Liver (tissue), 9 donors: ENCODE measurements around the gene LYZL6. TPM values are rescaled to one million over a fixed set of nuclear protein-coding genes. Genes with fewer than 3 reads are reported as not detected.

Experiments used
- DNase-seq: peaks from one replicate; pipeline ENCODE4 v3.0.0-alpha.2; 2017; ENCODE audit warnings: low spot score
- H3K27ac ChIP-seq, 2 donors: one replicate each; pipeline ENCODE4 v1.7.0; 2013; ENCODE audit warnings: inconsistent platforms in 2 of 2, low read length in 2 of 2, control low read depth in 1 of 2, low read depth in 1 of 2, mild to moderate bottlenecking in 1 of 2
- H3K27me3 ChIP-seq, 4 donors: one replicate each; pipeline versions ENCODE4 v1.6.1 to v1.7.0; 2013; ENCODE audit warnings: low read length in 3 of 4, inconsistent platforms in 1 of 4, mild to moderate bottlenecking in 1 of 4, moderate library complexity in 1 of 4; ENCODE audit not compliant: control insufficient read depth in 4 of 4, insufficient read depth in 4 of 4
- H3K36me3 ChIP-seq, 4 donors: one replicate each; pipeline versions ENCODE4 v1.6.1 to v1.7.0; 2013; ENCODE audit warnings: low read length in 3 of 4, mild to moderate bottlenecking in 3 of 4, low read depth in 1 of 4, moderate library complexity in 1 of 4; ENCODE audit not compliant: control insufficient read depth in 4 of 4, insufficient read depth in 3 of 4
- H3K4me1 ChIP-seq, 4 donors: one replicate each; pipeline versions ENCODE4 v1.6.1 to v1.7.0; 2013; ENCODE audit warnings: low read length in 3 of 4, mild to moderate bottlenecking in 3 of 4, moderate library complexity in 1 of 4; ENCODE audit not compliant: control insufficient read depth in 4 of 4, insufficient read depth in 4 of 4
- H3K4me3 ChIP-seq, 3 donors: one replicate each; pipeline versions ENCODE4 v1.6.1 to v1.7.0; 2013; ENCODE audit warnings: low read length in 3 of 3, control low read depth in 1 of 3, low read depth in 1 of 3, mild to moderate bottlenecking in 1 of 3
- H3K9ac ChIP-seq, 2 donors: one replicate each; pipeline ENCODE4 v1.7.0; 2013; ENCODE audit warnings: low read length in 2 of 2, mild to moderate bottlenecking in 2 of 2, moderate library complexity in 2 of 2, control low read depth in 1 of 2, low read depth in 1 of 2
- H3K9me3 ChIP-seq, 4 donors: one replicate each; pipeline versions ENCODE4 v1.6.1 to v1.7.0; 2013; ENCODE audit warnings: low read length in 3 of 4; ENCODE audit not compliant: control insufficient read depth in 4 of 4
- ATF3 ChIP-seq: IDR thresholded peaks from 2 replicates; pipeline ENCODE4 v1.6.1; 2016; ENCODE audit warnings: antibody characterized with exemption
- CTCF ChIP-seq: fragments of 150-350 bp; IDR thresholded peaks from 2 replicates; pipeline ENCODE4 v1.5.1; 2017; ENCODE audit warnings: improper control_type of control experiment, low read depth, low read length; ENCODE audit not compliant: missing input control
- EGR1 ChIP-seq, 2 donors: IDR thresholded peaks; 2 replicates each; pipeline ENCODE4 v1.6.1; 2016 to 2018; ENCODE audit warnings: antibody characterized with exemption in 2 of 2, low read depth in 2 of 2
- FOXA1 ChIP-seq: IDR thresholded peaks from 2 replicates; pipeline ENCODE4 v1.6.1; 2016; ENCODE audit warnings: antibody characterized with exemption
- FOXA2 ChIP-seq: IDR thresholded peaks from 2 replicates; pipeline ENCODE4 v1.6.1; 2016; ENCODE audit warnings: antibody characterized with exemption
- GABPA ChIP-seq, 2 donors: IDR thresholded peaks in 1 of 2; conservative IDR thresholded peaks in 1 of 2; 2 replicates each; pipeline ENCODE4 v1.6.1; 2016; ENCODE audit warnings: antibody characterized with exemption in 2 of 2, mild to moderate bottlenecking in 1 of 2, moderate library complexity in 1 of 2
- HNF4A ChIP-seq, 2 donors: conservative IDR thresholded peaks; 2 replicates each; pipeline ENCODE4 v1.6.1; 2016; ENCODE audit warnings: antibody characterized with exemption in 2 of 2, mild to moderate bottlenecking in 2 of 2
- HNF4G ChIP-seq: IDR thresholded peaks from 2 replicates; pipeline ENCODE4 v1.6.1; 2016; ENCODE audit warnings: antibody characterized with exemption
- JUND ChIP-seq, 2 donors: IDR thresholded peaks; 2 replicates each; pipeline ENCODE4 v1.6.1; 2016; ENCODE audit warnings: antibody characterized with exemption in 2 of 2
- MAX ChIP-seq: IDR thresholded peaks from 2 replicates; pipeline ENCODE4 v1.6.1; 2016; ENCODE audit warnings: antibody characterized with exemption
- NR2F2 ChIP-seq: IDR thresholded peaks from 2 replicates; pipeline ENCODE4 v1.6.1; 2016; ENCODE audit warnings: antibody characterized with exemption
- RAD21 ChIP-seq, 2 donors: IDR thresholded peaks; 2 replicates each; pipeline ENCODE4 v1.6.1; 2016; ENCODE audit warnings: antibody characterized with exemption in 2 of 2, mild to moderate bottlenecking in 2 of 2
- REST ChIP-seq: IDR thresholded peaks from 2 replicates; pipeline ENCODE4 v1.6.1; 2016; ENCODE audit warnings: antibody characterized with exemption, mild to moderate bottlenecking
- RXRA ChIP-seq, 2 donors: IDR thresholded peaks; 2 replicates each; pipeline ENCODE4 v1.6.1; 2017 to 2018; ENCODE audit warnings: antibody characterized with exemption in 2 of 2, mild to moderate bottlenecking in 1 of 2
- SP1 ChIP-seq: IDR thresholded peaks from 2 replicates; pipeline ENCODE4 v1.6.1; 2018; ENCODE audit warnings: antibody characterized with exemption, mild to moderate bottlenecking
- TAF1 ChIP-seq: conservative IDR thresholded peaks from 2 replicates; pipeline ENCODE4 v1.6.1; 2016; ENCODE audit warnings: antibody characterized with exemption, mild to moderate bottlenecking
- YY1 ChIP-seq: IDR thresholded peaks from 2 replicates; pipeline ENCODE4 v1.6.1; 2016; ENCODE audit warnings: antibody characterized with exemption, mild to moderate bottlenecking
- ZBTB33 ChIP-seq: IDR thresholded peaks from 2 replicates; pipeline ENCODE4 v1.6.1; 2016; ENCODE audit warnings: antibody characterized with exemption
- WGBS: extraction: QIAGEN DNeasy Blood & Tissue Kit; methylation state at CpG from one replicate; pipeline ENCODE4 v1.1.7; 2013; 5-methylcytosine and 5-hydroxymethylcytosine counted together
- polyA plus RNA-seq, 2 donors: library from polyadenylated mRNA; stranded (reverse) in 1 of 2; unstranded in 1 of 2; fragments of 200-250 nt in 1 of 2; fragments of >200 nt in 1 of 2; fragmentation: Nextera tagmentation in 1 of 2; extraction: Ambion mirVana in 1 of 2; gene quantifications; one replicate each; pipeline versions ENCODE4 v1.2.1 to v1.2.3, GENCODE V29; 2013 to 2015
- total RNA-seq, 2 donors: library from RNA; depleted of rRNA; stranded (reverse); fragments of >200 nt; gene quantifications; one replicate each; pipeline ENCODE4 v1.2.3, GENCODE V29; 2014
- donor health status: healthy.
- donor health status: healthy.
- donor health status: healthy.
- donor health status: healthy.
- donor health status: healthy.

LYZL6 gene
- total and polyA plus RNA-seq, 4 donors: not detected

GRCh38 chr17:35981246-35981645 lies 37.7 kb upstream of the LYZL6 start, which contains the start of gene CCL16:
Gene CCL16 (minus strand): TSS chr17:35981497. CDS start chr17:35981420, 77 bp downstream.
- Histone ChIP-seq H3K9me3 (no peaks in the 10 kb centered on the region), H3K4me1 (peaks cover 16 to 51% (median 38%) of the 10 kb centered on the region in 4 donors), H3K27me3 (no peaks in the 10 kb centered on the region), H3K9ac (peak within 1 kb of the TSS; percentile 74 to 77), H3K4me3 (peak within 1 kb of the TSS; percentile 51 to 81 (median 61)), H3K27ac (peak within 1 kb of the TSS; percentile 72 to 90), H3K36me3 (peaks cover 0 to 7% (median under 1%) of the 10 kb centered on the region in 4 donors)
- WGBS: 35% methylated on average over 12 of the region's 12 CpGs
- TF ChIP-seq TAF1 (peak; percentile 79), HNF4G (peak; percentile 80), CTCF (no peak), REST (peak; percentile 26), EGR1 (IDR thresholded peaks at IDR 0.05; ENCODE audit: low read depth in 2 of 2) (no peak), FOXA1 (no peak), ZBTB33 (no peak), RXRA (IDR thresholded peaks at IDR 0.05) (no peak), SP1 (no peak), GABPA (IDR thresholded peaks at IDR 0.05 in 1 of 2, conservative IDR thresholded peaks at IDR 0.05 in 1 of 2) (no peak), HNF4A (conservative IDR thresholded peaks at IDR 0.05) (peak; percentile 74 to 78), JUND (IDR thresholded peaks at IDR 0.05) (peak in 1 of 2 donors; percentile 6), ATF3 (no peak), NR2F2 (no peak), YY1 (peak; percentile 45), RAD21 (IDR thresholded peaks at IDR 0.05) (peak in 1 of 2 donors; percentile 63), FOXA2 (no peak), MAX (no peak)
- no peak for DNase-seq
